ENCODE results near the gene C6orf120. TPM values are rescaled to one million over a fixed set of nuclear protein-coding genes. Genes with fewer than 3 reads are reported as not detected.

The C6orf120 gene
- total and polyA plus RNA-seq, 2 of the 13 experiments (the other 11 are each of a cell fraction or from before 2014, with no cell fraction given): 21.7 to 29.9 TPM

- TF ChIP-seq SIX1 (CRISPR knock-in tag; IDR thresholded peaks at IDR 0.05; ENCODE audit: borderline replicate concordance) (0 out of 2 replicates have a peak, but pooled peaks have one; percentile 20), ZNF484 (CRISPR knock-in tag; IDR thresholded peaks at IDR 0.05; ENCODE audit: borderline replicate concordance, low read depth) (no peak), KDM6A (CRISPR knock-in tag; IDR thresholded peaks at IDR 0.05; ENCODE audit: low read depth) (no peak), RERE (CRISPR knock-in tag; IDR thresholded peaks at IDR 0.05; ENCODE audit: low read depth) (no peak; the same call in none of the 2 replicates), CEBPB (IDR thresholded peaks at IDR 0.05; ENCODE audit: borderline replicate concordance, low read depth, low read length) (no peak), MTF2 (CRISPR knock-in tag; IDR thresholded peaks at IDR 0.05; ENCODE audit: borderline replicate concordance) (peak; percentile 93), RXRB (CRISPR knock-in tag; IDR thresholded peaks at IDR 0.05; ENCODE audit: borderline replicate concordance) (peak; percentile 70; the same call in 1 of the 2 replicates), ZNF772 (CRISPR knock-in tag; IDR thresholded peaks at IDR 0.05) (peak; percentile 51), POLR2A (IDR thresholded peaks at IDR 0.05; ENCODE audit: insufficient read depth in 1 of 2, low read depth in 2 of 2, low read length in 2 of 2) (peak; percentile 87 to 96), DZIP1 (CRISPR knock-in tag; IDR thresholded peaks at IDR 0.05) (peak; percentile 95; the same call in 1 of the 2 replicates), JUND (CRISPR knock-in tag; IDR thresholded peaks at IDR 0.05) (peak; percentile 58), ZNF18 (CRISPR knock-in tag; IDR thresholded peaks at IDR 0.05; ENCODE audit: insufficient replicate concordance) (peak; percentile 69), TOPORS (CRISPR knock-in tag; IDR thresholded peaks at IDR 0.05) (peak; percentile 90), PHF8 (CRISPR knock-in tag; IDR thresholded peaks at IDR 0.05) (peak; percentile 97), SP2 (CRISPR knock-in tag; IDR thresholded peaks at IDR 0.05) (peak; percentile 76)
- TF ChIP-seq, protein P1, sequence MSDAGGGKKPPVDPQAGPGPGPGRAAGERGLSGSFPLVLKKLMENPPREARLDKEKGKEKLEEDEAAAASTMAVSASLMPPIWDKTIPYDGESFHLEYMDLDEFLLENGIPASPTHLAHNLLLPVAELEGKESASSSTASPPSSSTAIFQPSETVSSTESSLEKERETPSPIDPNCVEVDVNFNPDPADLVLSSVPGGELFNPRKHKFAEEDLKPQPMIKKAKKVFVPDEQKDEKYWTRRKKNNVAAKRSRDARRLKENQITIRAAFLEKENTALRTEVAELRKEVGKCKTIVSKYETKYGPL (CRISPR knock-in tag; IDR thresholded peaks at IDR 0.05): no peak
- TF ChIP-seq, protein P2, sequence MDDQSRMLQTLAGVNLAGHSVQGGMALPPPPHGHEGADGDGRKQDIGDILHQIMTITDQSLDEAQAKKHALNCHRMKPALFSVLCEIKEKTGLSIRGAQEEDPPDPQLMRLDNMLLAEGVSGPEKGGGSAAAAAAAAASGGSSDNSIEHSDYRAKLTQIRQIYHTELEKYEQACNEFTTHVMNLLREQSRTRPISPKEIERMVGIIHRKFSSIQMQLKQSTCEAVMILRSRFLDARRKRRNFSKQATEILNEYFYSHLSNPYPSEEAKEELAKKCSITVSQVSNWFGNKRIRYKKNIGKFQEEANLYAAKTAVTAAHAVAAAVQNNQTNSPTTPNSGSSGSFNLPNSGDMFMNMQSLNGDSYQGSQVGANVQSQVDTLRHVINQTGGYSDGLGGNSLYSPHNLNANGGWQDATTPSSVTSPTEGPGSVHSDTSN (CRISPR knock-in tag; IDR thresholded peaks at IDR 0.05; ENCODE audit: borderline replicate concordance): 0 out of 2 replicates have a peak, but pooled peaks have one; percentile 62
These were observed at the start of gene C6orf120, which contains the start of gene WDR27 (continued) for GRCh38 chr6:169701954-169702839.
